Raji (cell line): ENCODE results near the gene CCNK.

Experiments
- POLR2A ChIP-seq: IDR thresholded peaks from 2 replicates; pipeline ENCODE4 v1.6.1; 2011; ENCODE audit warnings: low read depth, low read length, control low read depth; ENCODE audit not compliant: insufficient read depth

The CCNK gene

GRCh38 chr14:99510556-99511139 is 29.4 kb downstream of the CCNK start:
- no peak for TF ChIP-seq POLR2A

- no peak for TF ChIP-seq POLR2A
These were observed 30.4 kb downstream of the CCNK start for GRCh38 chr14:99511421-99512109.

DNA sequence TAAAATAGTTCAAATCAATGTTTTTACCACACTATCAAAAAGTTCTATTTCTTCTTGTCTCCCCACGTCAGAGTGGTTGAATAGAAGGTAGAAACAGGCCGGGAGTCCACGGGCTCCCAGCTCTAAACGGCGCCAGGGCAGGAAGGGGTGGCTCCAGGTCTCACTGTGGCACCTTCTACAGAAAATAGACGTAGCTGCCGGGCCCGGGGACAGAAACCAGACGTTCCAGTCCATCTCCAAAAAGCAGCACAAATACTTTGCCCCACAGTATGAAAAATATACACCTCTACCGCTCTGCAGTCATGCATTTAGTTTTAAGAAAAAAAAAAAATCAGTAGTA is 30.9 kb downstream of the CCNK start:
- no peak for TF ChIP-seq POLR2A

DNA sequence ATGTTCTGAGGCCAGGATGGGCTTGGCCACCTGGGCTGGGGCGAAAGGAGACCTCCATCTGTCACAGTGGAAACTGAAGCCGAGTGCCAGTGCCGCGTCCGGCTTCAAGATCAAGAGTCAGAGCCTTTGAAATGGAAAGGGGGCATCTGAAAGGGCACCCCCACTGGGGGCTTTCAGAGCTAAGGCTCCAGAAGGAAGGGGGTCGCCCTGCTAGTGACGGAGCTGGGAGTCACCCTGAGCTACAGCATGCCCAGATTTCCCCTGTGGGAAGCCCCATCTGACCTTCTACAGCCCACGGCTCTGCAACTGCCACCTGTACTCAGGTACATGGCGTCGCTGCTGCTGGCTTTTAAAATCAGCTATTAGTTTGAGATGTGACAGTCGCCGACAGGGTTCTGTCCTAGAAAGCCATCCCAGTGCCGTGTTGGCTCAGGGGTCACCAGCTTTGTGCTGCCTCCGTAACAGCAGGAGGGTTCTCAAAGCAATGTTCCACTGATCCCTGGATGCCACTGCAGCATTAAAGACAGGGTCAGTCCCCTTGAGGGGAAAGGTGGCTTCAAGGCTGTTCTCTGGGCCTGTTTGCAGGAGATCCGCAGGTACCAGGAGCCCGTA is 31.5 kb downstream of the CCNK start:
- no peak for TF ChIP-seq POLR2A

DNA sequence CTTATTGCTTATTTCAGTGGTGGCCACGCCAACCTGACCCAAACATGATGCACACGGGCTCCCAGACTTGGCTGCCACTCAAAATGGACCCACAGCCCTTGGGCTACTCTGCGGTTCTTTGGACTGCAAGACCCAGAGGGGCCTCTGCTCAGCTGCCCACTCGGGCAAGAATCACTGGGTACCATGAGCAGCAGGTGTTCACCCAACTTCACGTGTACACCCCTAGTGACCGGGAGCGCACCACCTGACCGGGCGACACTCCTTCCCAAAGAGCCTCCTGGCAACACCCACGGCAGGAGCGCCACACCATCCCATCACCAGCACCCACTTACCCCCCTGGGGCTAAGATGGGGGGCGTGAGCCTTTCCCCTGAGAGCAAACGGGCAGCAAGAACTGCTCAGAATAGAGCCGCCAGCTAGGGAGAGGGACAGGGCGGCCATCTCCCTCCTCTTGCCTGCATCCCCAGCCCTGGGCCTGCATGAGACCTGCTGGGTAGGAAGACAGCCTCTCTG is 32.0 kb downstream of the CCNK start:
- TF ChIP-seq POLR2A = no peak

- TF ChIP-seq POLR2A = no peak
These were observed 32.8 kb downstream of the CCNK start for GRCh38 chr14:99513946-99514551.

- TF ChIP-seq POLR2A = no peak
These were observed 33.5 kb downstream of the CCNK start for GRCh38 chr14:99514552-99515300.

GRCh38 chr14:99515301-99516155 is 34.3 kb downstream of the CCNK start:
- TF ChIP-seq POLR2A = no peak

DNA sequence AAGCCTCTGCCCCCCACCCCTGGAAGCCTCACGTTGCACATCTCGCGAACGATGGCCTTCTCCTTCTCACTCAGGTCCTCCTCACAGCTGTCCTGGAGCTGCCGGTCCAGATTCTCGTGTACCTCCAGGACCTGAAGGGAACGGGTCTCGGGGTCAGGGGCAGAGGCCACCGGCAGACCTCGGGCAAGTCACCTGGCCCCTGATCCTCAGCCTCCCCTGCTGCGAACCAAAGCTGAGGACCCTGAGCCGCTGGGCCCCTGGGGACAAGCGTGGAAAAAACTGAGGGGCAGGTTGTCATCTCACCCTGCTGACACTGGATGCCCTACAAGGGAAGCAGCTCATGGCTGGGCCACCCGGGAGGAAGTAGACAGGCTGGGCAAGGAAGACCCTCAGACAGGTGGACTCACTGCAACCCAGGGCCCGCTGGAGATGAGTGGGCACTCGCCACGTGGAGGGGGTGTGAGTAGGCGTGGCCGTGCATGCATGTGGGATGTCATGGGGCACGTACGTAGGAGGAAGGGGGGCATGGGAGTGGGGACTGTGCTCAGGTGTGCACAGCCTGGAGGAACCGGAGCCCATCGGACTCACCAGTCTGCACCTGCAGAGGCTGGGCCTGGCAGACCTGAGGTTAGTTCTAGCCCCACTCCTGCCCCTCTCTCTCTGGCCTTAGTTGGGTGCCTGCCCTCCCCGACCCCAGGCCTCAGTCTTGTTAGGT is 35.1 kb downstream of the CCNK start:
- TF ChIP-seq POLR2A = no peak

DNA sequence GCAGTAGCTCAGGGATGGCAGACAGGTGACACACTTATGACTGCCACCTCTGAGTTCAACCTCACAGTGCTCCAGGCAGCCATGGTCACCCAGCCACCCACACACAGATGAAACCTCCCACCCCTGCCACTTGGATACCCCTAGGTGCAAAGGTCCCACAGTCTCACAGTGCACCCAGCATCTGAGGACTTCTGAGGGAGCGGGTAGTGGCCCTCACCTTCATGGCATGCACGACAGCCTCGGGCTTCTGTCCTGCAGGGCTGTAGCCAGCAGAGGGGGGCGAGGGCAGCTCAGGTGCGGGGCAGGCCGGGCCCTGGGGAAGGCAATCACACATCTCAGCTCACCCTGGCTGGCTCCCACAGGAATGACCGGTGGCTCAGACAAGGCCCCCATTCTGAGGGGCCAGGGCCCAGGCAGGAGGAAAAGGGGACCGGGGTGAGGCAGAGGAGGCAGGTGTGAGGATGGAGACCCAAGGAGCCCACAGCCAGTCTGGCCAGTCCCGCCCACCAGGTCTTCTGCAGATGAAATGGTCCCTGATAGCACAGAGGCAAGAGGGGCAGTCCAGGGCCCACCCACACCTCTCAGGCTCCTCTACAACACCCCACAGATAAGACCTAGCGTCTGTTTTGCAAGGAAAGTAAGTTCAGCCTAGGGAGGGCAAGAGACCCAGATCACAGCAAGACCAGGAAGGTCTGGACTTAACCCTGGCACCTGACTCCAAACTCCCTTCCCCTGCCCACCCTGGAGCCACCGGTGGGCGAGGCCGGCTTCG is 35.8 kb downstream of the CCNK start:
- no peak for TF ChIP-seq POLR2A

- no peak for TF ChIP-seq POLR2A
These were observed 36.6 kb downstream of the CCNK start for GRCh38 chr14:99517643-99518381.

DNA sequence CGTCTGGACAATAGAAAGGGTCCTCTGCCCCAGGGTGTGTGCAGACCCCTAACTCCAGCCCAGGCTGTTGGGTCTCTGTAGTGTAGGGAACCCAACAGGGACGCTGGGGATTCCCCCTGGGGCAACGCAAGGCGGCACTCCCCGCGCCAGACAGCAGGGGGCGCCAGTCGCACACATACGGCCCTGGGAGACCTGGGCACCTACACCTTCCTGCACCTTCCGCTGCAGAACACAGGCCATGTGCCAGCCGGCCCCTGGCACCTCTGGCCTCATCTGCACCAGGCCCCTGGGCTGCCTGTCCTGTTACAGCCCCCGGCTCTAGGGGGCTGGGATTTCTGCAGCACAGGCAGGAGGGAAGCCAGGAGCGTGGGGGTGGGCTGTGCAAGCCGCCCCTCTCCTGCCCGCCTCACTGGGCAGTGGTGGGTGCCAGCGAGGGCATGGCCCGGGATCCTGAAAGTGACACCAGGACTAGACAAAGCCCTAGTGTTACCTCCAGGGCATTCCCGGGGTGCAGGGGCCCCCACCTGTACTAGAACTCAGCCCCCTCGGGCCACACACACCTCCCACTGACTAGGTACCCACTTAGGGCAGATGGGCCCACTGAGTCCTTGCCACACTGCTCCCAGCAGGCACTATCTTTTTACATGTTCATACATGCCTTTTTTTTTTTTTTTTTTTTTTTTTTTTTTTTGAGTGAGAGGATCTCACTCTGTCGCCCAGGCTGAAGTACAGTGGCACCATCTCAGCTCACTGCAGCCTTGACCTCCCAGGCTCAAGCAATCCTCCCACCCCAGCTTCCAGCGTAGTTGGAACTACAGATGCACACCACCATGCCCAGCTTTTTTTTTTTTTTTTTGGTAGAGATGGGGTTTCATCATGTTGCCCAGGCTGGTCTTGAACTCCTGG is 37.5 kb downstream of the CCNK start:
- no peak for TF ChIP-seq POLR2A
